Panc1 (cell line): ENCODE data around the gene RB1. TPM values are rescaled to one million over a fixed set of nuclear protein-coding genes. Genes with fewer than 3 reads are reported as not detected.
A peak's percentile ranks its signal among the peaks of the same experiment; 100 is the strongest.

Source experiments
- ATAC-seq: fragments of 200-7000 bp; cut with Tn5 transposase; 2 replicates; pipeline ENCODE4 v1.9.1; 2020; ENCODE audit warnings: mild to moderate bottlenecking, moderate library complexity
- BruUV-seq: library from RNA; stranded (reverse); fragments of 400-500 nt; replicated peaks from 2 replicates; lab custom pipeline; 2021; lab: Mats Ljungman, UMichigan
- CTCF ChIA-PET: fragments of 300-600 bp; sonication (Branson Sonifier 250); formaldehyde crosslinking; loops from one replicate; lab custom pipeline; 2022; ENCODE audit warnings: antibody characterized with exemption; lab: Charles Lee
- POLR2A ChIA-PET: fragments of 300-600 bp; sonication (Branson Sonifier 250); formaldehyde crosslinking; loops from one replicate; lab custom pipeline; 2022; ENCODE audit warnings: antibody characterized with exemption; lab: Charles Lee
- DNase-seq: peaks from one replicate; pipeline ENCODE4 v3.0.0-alpha.2; 2010; ENCODE audit warnings: low read depth, low spot score
- H3K27ac ChIP-seq: 2 replicates; pipeline ENCODE4 v1.5.1; 2011; ENCODE audit warnings: mild to moderate bottlenecking, low read length, inconsistent platforms
- H3K27me3 ChIP-seq: fragments of 200-500 bp; sonication (Bioruptor generic); 2 replicates; pipeline ENCODE4 v1.6.0; 2014; ENCODE audit warnings: low read length, inconsistent platforms; ENCODE audit not compliant: control insufficient read depth, insufficient read depth
- H3K36me3 ChIP-seq: fragments of 200-500 bp; sonication (Bioruptor generic); 2 replicates; pipeline ENCODE4 v1.5.1; 2014; ENCODE audit warnings: inconsistent platforms, mild to moderate bottlenecking, low read length, moderate library complexity; ENCODE audit not compliant: control insufficient read depth, insufficient read depth
- H3K4me1 ChIP-seq: 2 replicates; pipeline ENCODE4 v1.5.1; 2011; ENCODE audit warnings: inconsistent platforms, mild to moderate bottlenecking, low read length, moderate library complexity; ENCODE audit not compliant: control insufficient read depth, insufficient read depth
- H3K4me3 ChIP-seq, 2 experiments: 2 replicates each; pipeline ENCODE4 v1.5.1; 2011 to 2012; ENCODE audit warnings: low read depth in 2 of 2, low read length in 2 of 2, mild to moderate bottlenecking in 2 of 2, inconsistent platforms in 1 of 2, moderate library complexity in 1 of 2
- H3K9me3 ChIP-seq: fragments of 200-500 bp; sonication (Bioruptor generic); 2 replicates; pipeline ENCODE4 v1.5.1; 2014; ENCODE audit warnings: low read depth, mild to moderate bottlenecking, inconsistent platforms, low read length, moderate library complexity; ENCODE audit not compliant: control insufficient read depth, insufficient read depth
- CTCF ChIP-seq: fragments of 450-650 bp; IDR thresholded peaks from 2 replicates; pipeline ENCODE4 v1.5.1; 2017; ENCODE audit warnings: mild to moderate bottlenecking
- POLR2AphosphoS5 ChIP-seq: IDR thresholded peaks from 2 replicates; pipeline ENCODE4 v1.6.1; 2012; ENCODE audit warnings: mild to moderate bottlenecking, low read depth, low read length, moderate library complexity
- REST ChIP-seq, 2 experiments: IDR thresholded peaks; 2 replicates each; pipeline ENCODE4 v1.6.1; 2011 to 2012; ENCODE audit warnings: low read depth in 2 of 2, control low read depth in 1 of 2, low read length in 1 of 2, mild to moderate bottlenecking in 1 of 2, moderate library complexity in 1 of 2; ENCODE audit not compliant: insufficient read depth in 1 of 2
- SIN3A ChIP-seq: IDR thresholded peaks from 2 replicates; pipeline ENCODE4 v1.6.1; 2012; ENCODE audit warnings: low read depth, mild to moderate bottlenecking, low read length, moderate library complexity, borderline replicate concordance; ENCODE audit not compliant: insufficient read depth
- TCF7L2 ChIP-seq: IDR thresholded peaks from 2 replicates; pipeline ENCODE4 v1.6.1; 2011; ENCODE audit warnings: mild to moderate bottlenecking, low read depth, low read length, inconsistent platforms
- in situ Hi-C: cut with HindIII; loops from 2 replicates; pipeline ENCODE4 v1.10.0; 2016; ENCODE audit warnings: low sequenced_read_pairs, low pct_unique_long_range_greater_than_20kb
- intact Hi-C: fragments of 100-400 bp; cut with micrococcal nuclease; formaldehyde crosslinking; loops from one replicate; pipeline ENCODE4 v1.10.0; 2022; ENCODE audit not compliant: unreplicated experiment
- total RNA-seq: library from RNA; stranded (reverse); gene quantifications from one replicate; pipeline ENCODE4 v1.2.1, GENCODE V29; 2021; ENCODE audit not compliant: unreplicated experiment

Gene RB1
- total RNA-seq, 1 experiment from 2014 or later, result 36.0 TPM

DNA sequence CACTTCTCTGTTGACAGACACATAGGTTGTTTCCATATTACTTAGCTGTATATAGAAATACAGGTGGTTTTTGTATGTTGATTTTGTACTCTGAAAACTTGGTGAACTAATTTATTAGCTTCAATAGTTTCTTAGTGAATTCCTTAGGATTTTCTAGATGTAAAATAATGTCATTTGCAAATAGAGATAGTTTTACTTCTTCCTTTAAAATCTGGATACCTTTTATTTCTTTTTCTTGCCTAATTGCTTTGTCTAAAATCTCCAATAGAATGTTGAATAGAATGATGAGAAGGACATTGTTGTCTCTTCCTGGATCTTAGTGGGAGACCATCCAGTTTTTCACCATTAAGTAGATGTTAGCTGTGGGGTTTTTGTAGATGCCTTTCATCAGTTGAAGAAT lies 18.7 kb downstream of the RB1 start:
- TF ChIP-seq TCF7L2 (no peak), POLR2AphosphoS5 (no peak), REST (IDR thresholded peaks at IDR 0.05; ENCODE audit: insufficient read depth in 1 of 2, low read depth in 2 of 2, low read length in 1 of 2) (no peak), SIN3A (no peak), CTCF (no peak)
- ChIA-PET POLR2A (no interaction called here), CTCF (no interaction called here)
- ATAC-seq (no peak), DNase-seq (no peak)
- Histone ChIP-seq H3K4me1 (no peaks in the 10 kb centered on the region), H3K36me3 (no peaks in the 10 kb centered on the region), H3K27ac (no peak overlapping the region), H3K27me3 (no peaks in the 10 kb centered on the region), H3K9me3 (no peaks in the 10 kb centered on the region; the same call in 1 of the 2 replicates), H3K4me3 (no peak overlapping the region)
- intact Hi-C loops, result no loop called here
- in situ Hi-C loops, result no loop called here
- BruUV-seq, result no TSS peak

- intact Hi-C loops, result loop anchor here (2.0 kb wide), 1 partner anchor 247 kb away; no protein-coding TSS in a partner anchor
- no TSS peak for BruUV-seq
- POLR2A ChIA-PET, result no interaction called here
- Histone ChIP-seq H3K27ac (no peak overlapping the region), H3K4me3 (no peak overlapping the region), H3K27me3 (no peaks in the 10 kb centered on the region), H3K9me3 (no peaks in the 10 kb centered on the region), H3K4me1 (no peaks in the 10 kb centered on the region), H3K36me3 (no peaks in the 10 kb centered on the region; the same call in 1 of the 2 replicates)
- ATAC-seq, result no peak
- TF ChIP-seq TCF7L2, result no peak
- in situ Hi-C loops, result no loop called here
- no peak for DNase-seq
- CTCF ChIA-PET, result interaction anchor here (1.4 kb wide), 1 partner anchor 246 kb away, joined by 4 read pairs; no protein-coding TSS in a partner anchor
Measured at GRCh38 chr13:48333976-48334375, 30.4 kb downstream of the RB1 start.

GRCh38 chr13:48334534-48335127 lies 31.1 kb downstream of the RB1 start:
- ATAC-seq (no peak), DNase-seq (peak; percentile 1)
- intact Hi-C loops, result loop anchor here (2.0 kb wide), 1 partner anchor 246 kb away; no protein-coding TSS in a partner anchor
- ChIA-PET CTCF (no interaction called here), POLR2A (no interaction called here)
- TF ChIP-seq REST (IDR thresholded peaks at IDR 0.05; ENCODE audit: insufficient read depth in 1 of 2, low read depth in 2 of 2, low read length in 1 of 2) (no peak), SIN3A (no peak), CTCF (peak; percentile 40; the same call in 1 of the 2 replicates)
- Histone ChIP-seq H3K27ac (no peak overlapping the region), H3K36me3 (no peaks in the 10 kb centered on the region; the same call in 1 of the 2 replicates), H3K9me3 (no peaks in the 10 kb centered on the region), H3K27me3 (no peaks in the 10 kb centered on the region), H3K4me3 (no peak overlapping the region), H3K4me1 (no peaks in the 10 kb centered on the region)
- BruUV-seq, result no TSS peak
- in situ Hi-C loops, result no loop called here
